ENCODE results near the gene ADORA1. TPM values are rescaled to one million over a fixed set of nuclear protein-coding genes. Genes with fewer than 3 reads are reported as not detected.

Gene ADORA1
- total RNA-seq, 5 donors from 2014 or later (not counting 1 experiment from before 2014, with no cell fraction given): not detected

- H3K9me3 ChIP-seq: no peaks in the 10 kb centered on the region
- Mint-ChIP-seq H3K27ac (no peak within 1 kb of the TSS), H3K27me3 (peaks cover 0 to 11% of the 10 kb centered on the region in 2 donors), H3K4me3 (no peak within 1 kb of the TSS), H3K9me3 (no peaks in the 10 kb centered on the region), H3K4me1 (no peaks in the 10 kb centered on the region), H3K36me3 (no peaks in the 10 kb centered on the region)
- H3K27me3 ChIP-seq (replicated peaks in 1 of 2; ENCODE audit: control insufficient read depth in 2 of 2, extremely low read depth in 1 of 2, insufficient read depth in 2 of 2, low read length in 1 of 2): peaks cover 0 to 34% of the 10 kb centered on the region in 2 experiments
- H3K36me3 ChIP-seq (ENCODE audit: control insufficient read depth in 2 of 2, extremely low read depth in 1 of 2, insufficient read depth in 1 of 2, low read length in 1 of 2): no peaks in the 10 kb centered on the region
- no peak for ATAC-seq (replicated peaks in 1 of 4)
- ChIA-PET CTCF (no interaction called here), POLR2A (no interaction called here)
- H3K4me1 ChIP-seq (ENCODE audit: control insufficient read depth in 1 of 2, extremely low read depth in 1 of 2, insufficient read depth in 2 of 2, low read length in 2 of 2): no peaks in the 10 kb centered on the region
- WGBS (ENCODE audit: insufficient coverage): 67% methylated on average over 5 of the region's 5 CpGs
- no peak within 1 kb of the TSS for H3K4me3 ChIP-seq (ENCODE audit: control insufficient read depth in 1 of 2, extremely low read depth in 1 of 2, low read length in 1 of 2)
- DNase-seq: no peak
- no peak within 1 kb of the TSS for H3K27ac ChIP-seq (ENCODE audit: low read length)
Measured at GRCh38 chr1:203175237-203175826, 47.8 kb downstream of the ADORA1 start, which contains the start of gene MYBPH. TSS of gene MYBPH (minus strand) at chr1:203175826. CDS start at chr1:203175755, 71 bp downstream.

GRCh38 chr1:203175827-203176241 lies 48.3 kb downstream of the ADORA1 start:
- Histone ChIP-seq H3K27me3 (replicated peaks in 1 of 2; ENCODE audit: control insufficient read depth in 2 of 2, extremely low read depth in 1 of 2, insufficient read depth in 2 of 2, low read length in 1 of 2) (peaks cover 0 to 35% of the 10 kb centered on the region in 2 experiments), H3K4me3 (ENCODE audit: control insufficient read depth in 1 of 2, extremely low read depth in 1 of 2, low read length in 1 of 2) (no peak overlapping the region), H3K4me1 (ENCODE audit: control insufficient read depth in 1 of 2, extremely low read depth in 1 of 2, insufficient read depth in 2 of 2, low read length in 2 of 2) (no peaks in the 10 kb centered on the region), H3K27ac (ENCODE audit: low read length) (no peak overlapping the region), H3K36me3 (ENCODE audit: control insufficient read depth in 2 of 2, extremely low read depth in 1 of 2, insufficient read depth in 1 of 2, low read length in 1 of 2) (no peaks in the 10 kb centered on the region), H3K9me3 (no peaks in the 10 kb centered on the region)
- peaks cover 0 to 12% of the 10 kb centered on the region in 2 donors for H3K27me3 Mint-ChIP-seq
- ChIA-PET CTCF (no interaction called here), POLR2A (no interaction called here)
- no peak overlapping the region for H3K27ac Mint-ChIP-seq
- H3K36me3 Mint-ChIP-seq: no peaks in the 10 kb centered on the region
- 78% methylated on average over 6 of the region's 9 CpGs for WGBS (ENCODE audit: insufficient coverage)
- ATAC-seq (replicated peaks in 1 of 4) (no peak), DNase-seq (peak in 1 of 35 experiments; percentile 4)
- H3K4me1 Mint-ChIP-seq: no peaks in the 10 kb centered on the region
- H3K9me3 Mint-ChIP-seq: no peaks in the 10 kb centered on the region
- no peak overlapping the region for H3K4me3 Mint-ChIP-seq

GRCh38 chr1:203176273-203177035 lies 48.9 kb downstream of the ADORA1 start:
- Histone ChIP-seq H3K4me3 (ENCODE audit: control insufficient read depth in 1 of 2, extremely low read depth in 1 of 2, low read length in 1 of 2) (no peak overlapping the region), H3K27ac (ENCODE audit: low read length) (no peak overlapping the region), H3K9me3 (no peaks in the 10 kb centered on the region), H3K27me3 (replicated peaks in 1 of 2; ENCODE audit: control insufficient read depth in 2 of 2, extremely low read depth in 1 of 2, insufficient read depth in 2 of 2, low read length in 1 of 2) (peaks cover 0 to 38% of the 10 kb centered on the region in 2 experiments), H3K36me3 (ENCODE audit: control insufficient read depth in 2 of 2, extremely low read depth in 1 of 2, insufficient read depth in 1 of 2, low read length in 1 of 2) (no peaks in the 10 kb centered on the region), H3K4me1 (ENCODE audit: control insufficient read depth in 1 of 2, extremely low read depth in 1 of 2, insufficient read depth in 2 of 2, low read length in 2 of 2) (no peaks in the 10 kb centered on the region)
- Mint-ChIP-seq H3K4me1 (no peaks in the 10 kb centered on the region), H3K4me3 (no peak overlapping the region), H3K36me3 (no peaks in the 10 kb centered on the region), H3K27me3 (peaks cover 0 to 14% of the 10 kb centered on the region in 2 donors), H3K9me3 (no peaks in the 10 kb centered on the region), H3K27ac (no peak overlapping the region)
- 83% methylated on average over 5 of the region's 9 CpGs for WGBS (ENCODE audit: insufficient coverage)
- no peak for DNase-seq
- CTCF ChIA-PET: no interaction called here
- POLR2A ChIA-PET: no interaction called here
- ATAC-seq (replicated peaks in 1 of 4): no peak

GRCh38 chr1:203177036-203177405 lies 49.5 kb downstream of the ADORA1 start:
- POLR2A ChIA-PET: no interaction called here
- H3K27me3 ChIP-seq (replicated peaks in 1 of 2; ENCODE audit: control insufficient read depth in 2 of 2, extremely low read depth in 1 of 2, insufficient read depth in 2 of 2, low read length in 1 of 2): peaks cover 0 to 35% of the 10 kb centered on the region in 2 experiments
- no peak overlapping the region for H3K4me3 ChIP-seq (ENCODE audit: control insufficient read depth in 1 of 2, extremely low read depth in 1 of 2, low read length in 1 of 2)
- H3K36me3 ChIP-seq (ENCODE audit: control insufficient read depth in 2 of 2, extremely low read depth in 1 of 2, insufficient read depth in 1 of 2, low read length in 1 of 2): no peaks in the 10 kb centered on the region
- no peaks in the 10 kb centered on the region for H3K4me1 ChIP-seq (ENCODE audit: control insufficient read depth in 1 of 2, extremely low read depth in 1 of 2, insufficient read depth in 2 of 2, low read length in 2 of 2)
- CTCF ChIA-PET: no interaction called here
- no peaks in the 10 kb centered on the region for H3K9me3 Mint-ChIP-seq
- H3K4me1 Mint-ChIP-seq: no peaks in the 10 kb centered on the region
- no peak overlapping the region for H3K4me3 Mint-ChIP-seq
- no peak for DNase-seq
- ATAC-seq (replicated peaks in 1 of 4): no peak
- peaks cover 0 to 14% of the 10 kb centered on the region in 2 donors for H3K27me3 Mint-ChIP-seq
- H3K36me3 Mint-ChIP-seq: no peaks in the 10 kb centered on the region
- WGBS (ENCODE audit: insufficient coverage): 79% methylated on average over 2 of the region's 6 CpGs
- no peak overlapping the region for H3K27ac ChIP-seq (ENCODE audit: low read length)
- no peaks in the 10 kb centered on the region for H3K9me3 ChIP-seq
- H3K27ac Mint-ChIP-seq: no peak overlapping the region

GRCh38 chr1:203177470-203178039 lies 50.0 kb downstream of the ADORA1 start:
- H3K36me3 Mint-ChIP-seq: no peaks in the 10 kb centered on the region
- no peak overlapping the region for H3K4me3 Mint-ChIP-seq
- CTCF ChIA-PET: no interaction called here
- 80% methylated on average over 6 of the region's 9 CpGs for WGBS (ENCODE audit: insufficient coverage)
- H3K4me1 Mint-ChIP-seq: no peaks in the 10 kb centered on the region
- H3K9me3 ChIP-seq: no peaks in the 10 kb centered on the region
- peaks cover 0 to 39% of the 10 kb centered on the region in 2 experiments for H3K27me3 ChIP-seq (replicated peaks in 1 of 2; ENCODE audit: control insufficient read depth in 2 of 2, extremely low read depth in 1 of 2, insufficient read depth in 2 of 2, low read length in 1 of 2)
- H3K4me1 ChIP-seq (ENCODE audit: control insufficient read depth in 1 of 2, extremely low read depth in 1 of 2, insufficient read depth in 2 of 2, low read length in 2 of 2): no peaks in the 10 kb centered on the region
- H3K4me3 ChIP-seq (ENCODE audit: control insufficient read depth in 1 of 2, extremely low read depth in 1 of 2, low read length in 1 of 2): no peak overlapping the region
- H3K27me3 Mint-ChIP-seq: peaks cover 0 to 14% of the 10 kb centered on the region in 2 donors
- H3K27ac ChIP-seq (ENCODE audit: low read length): no peak overlapping the region
- POLR2A ChIA-PET: no interaction called here
- H3K27ac Mint-ChIP-seq: no peak overlapping the region
- no peaks in the 10 kb centered on the region for H3K9me3 Mint-ChIP-seq
- no peaks in the 10 kb centered on the region for H3K36me3 ChIP-seq (ENCODE audit: control insufficient read depth in 2 of 2, extremely low read depth in 1 of 2, insufficient read depth in 1 of 2, low read length in 1 of 2)
- DNase-seq (no peak), ATAC-seq (replicated peaks in 1 of 4) (no peak)

GRCh38 chr1:203178083-203178482 lies 50.6 kb downstream of the ADORA1 start:
- H3K4me3 ChIP-seq (ENCODE audit: control insufficient read depth in 1 of 2, extremely low read depth in 1 of 2, low read length in 1 of 2): no peak overlapping the region
- DNase-seq: no peak
- H3K36me3 ChIP-seq (ENCODE audit: control insufficient read depth in 2 of 2, extremely low read depth in 1 of 2, insufficient read depth in 1 of 2, low read length in 1 of 2): no peaks in the 10 kb centered on the region
- no peak overlapping the region for H3K27ac ChIP-seq (ENCODE audit: low read length)
- Mint-ChIP-seq H3K27ac (no peak overlapping the region), H3K4me3 (no peak overlapping the region), H3K9me3 (no peaks in the 10 kb centered on the region), H3K36me3 (no peaks in the 10 kb centered on the region), H3K27me3 (peaks cover 0 to 14% of the 10 kb centered on the region in 2 donors), H3K4me1 (no peaks in the 10 kb centered on the region)
- ATAC-seq (replicated peaks in 1 of 4): no peak
- H3K4me1 ChIP-seq (ENCODE audit: control insufficient read depth in 1 of 2, extremely low read depth in 1 of 2, insufficient read depth in 2 of 2, low read length in 2 of 2): no peaks in the 10 kb centered on the region
- H3K27me3 ChIP-seq (replicated peaks in 1 of 2; ENCODE audit: control insufficient read depth in 2 of 2, extremely low read depth in 1 of 2, insufficient read depth in 2 of 2, low read length in 1 of 2): peaks cover 0 to 42% of the 10 kb centered on the region in 2 experiments
- CTCF ChIA-PET: no interaction called here
- POLR2A ChIA-PET: no interaction called here
- H3K9me3 ChIP-seq: no peaks in the 10 kb centered on the region
- WGBS (ENCODE audit: insufficient coverage): 100% methylated on average over 1 of the region's 5 CpGs

Measured in T-cell (primary cell).